IMR-90 (cell line): ENCODE data around the gene GPC2. TPM values are rescaled to one million over a fixed set of nuclear protein-coding genes. Genes with fewer than 3 reads are reported as not detected.

ENCODE experiments used
- MAFK ChIP-seq: IDR thresholded peaks from 2 replicates; pipeline ENCODE4 v1.6.1; 2012; ENCODE audit warnings: low read depth, low read length, improper control_type of control experiment
- MXI1 ChIP-seq: IDR thresholded peaks from 2 replicates; pipeline ENCODE4 v1.6.1; 2012; ENCODE audit warnings: low read depth, mild to moderate bottlenecking, low read length, moderate library complexity, borderline replicate concordance
- RCOR1 ChIP-seq: IDR thresholded peaks from 2 replicates; pipeline ENCODE4 v1.6.1; 2012; ENCODE audit warnings: mild to moderate bottlenecking, low read length, improper control_type of control experiment; ENCODE audit not compliant: insufficient replicate concordance
- polyA plus RNA-seq, 3 experiments: library from polyadenylated mRNA; depleted of rRNA; stranded (reverse); fragments of >200 nt; gene quantifications; 2 replicates each; pipeline ENCODE4 v1.2.3, GENCODE V29; 2012; ENCODE audit warnings: low replicate concordance in 1 of 3
- total RNA-seq: library from RNA; depleted of rRNA; stranded (reverse); fragments of >200 nt; gene quantifications from 2 replicates; pipeline ENCODE4 v1.2.3, GENCODE V29; 2012
- TF ChIP-seq, protein P1 (sequence below): conservative IDR thresholded peaks from 2 replicates; pipeline ENCODE4 v1.5.1; 2012; ENCODE audit warnings: mild to moderate bottlenecking, low read depth, low read length, improper control_type of control experiment

The GPC2 gene
- total and polyA plus RNA-seq, 2 of the 4 experiments (the other 2 are of a cell fraction) = 1.8 to 6.0 TPM

GRCh38 chr7:100166317-100166940 lies 10.8 kb downstream of the GPC2 start (continued):
- TF ChIP-seq MXI1 = no peak
- no peak for TF ChIP-seq MAFK
- TF ChIP-seq RCOR1 = no peak
- TF ChIP-seq, protein P1, sequence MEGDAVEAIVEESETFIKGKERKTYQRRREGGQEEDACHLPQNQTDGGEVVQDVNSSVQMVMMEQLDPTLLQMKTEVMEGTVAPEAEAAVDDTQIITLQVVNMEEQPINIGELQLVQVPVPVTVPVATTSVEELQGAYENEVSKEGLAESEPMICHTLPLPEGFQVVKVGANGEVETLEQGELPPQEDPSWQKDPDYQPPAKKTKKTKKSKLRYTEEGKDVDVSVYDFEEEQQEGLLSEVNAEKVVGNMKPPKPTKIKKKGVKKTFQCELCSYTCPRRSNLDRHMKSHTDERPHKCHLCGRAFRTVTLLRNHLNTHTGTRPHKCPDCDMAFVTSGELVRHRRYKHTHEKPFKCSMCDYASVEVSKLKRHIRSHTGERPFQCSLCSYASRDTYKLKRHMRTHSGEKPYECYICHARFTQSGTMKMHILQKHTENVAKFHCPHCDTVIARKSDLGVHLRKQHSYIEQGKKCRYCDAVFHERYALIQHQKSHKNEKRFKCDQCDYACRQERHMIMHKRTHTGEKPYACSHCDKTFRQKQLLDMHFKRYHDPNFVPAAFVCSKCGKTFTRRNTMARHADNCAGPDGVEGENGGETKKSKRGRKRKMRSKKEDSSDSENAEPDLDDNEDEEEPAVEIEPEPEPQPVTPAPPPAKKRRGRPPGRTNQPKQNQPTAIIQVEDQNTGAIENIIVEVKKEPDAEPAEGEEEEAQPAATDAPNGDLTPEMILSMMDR = no peak
